ENCODE data around the gene NUMB. TPM values are rescaled to one million over a fixed set of nuclear protein-coding genes. Genes with fewer than 3 reads are reported as not detected.

The NUMB gene
- total and polyA plus RNA-seq, 4 donors: 21.2 to 45.8 (median 26.1) TPM

- TF ChIP-seq ZBTB33 (IDR thresholded peaks at IDR 0.05) (no peak), MAX (IDR thresholded peaks at IDR 0.05) (no peak), FOXA1 (IDR thresholded peaks at IDR 0.05) (no peak)
These were observed 151.1 kb downstream of the NUMB start (continued) for GRCh38 chr14:73307261-73307660.

GRCh38 chr14:73305499-73305898, 152.8 kb downstream of the NUMB start:
- Histone ChIP-seq H3K4me3 (ENCODE audit: low read depth in 1 of 3, low read length in 3 of 3) (no peak overlapping the region), H3K4me1 (ENCODE audit: control insufficient read depth in 4 of 4, insufficient read depth in 4 of 4, low read length in 3 of 4) (no peaks in the 10 kb centered on the region), H3K9me3 (ENCODE audit: control insufficient read depth in 4 of 4, low read length in 3 of 4) (no peaks in the 10 kb centered on the region), H3K27ac (ENCODE audit: low read depth in 1 of 2, low read length in 2 of 2) (no peak overlapping the region), H3K27me3 (ENCODE audit: control insufficient read depth in 4 of 4, insufficient read depth in 4 of 4, low read length in 3 of 4) (no peaks in the 10 kb centered on the region), H3K36me3 (ENCODE audit: control insufficient read depth in 4 of 4, insufficient read depth in 3 of 4, low read depth in 1 of 4, low read length in 3 of 4) (peaks cover 0 to 2% (median 0%) of the 10 kb centered on the region in 4 donors), H3K9ac (ENCODE audit: low read depth in 1 of 2, low read length in 2 of 2) (no peak overlapping the region)
- WGBS: 64% methylated on average over 3 of the region's 3 CpGs
- TF ChIP-seq, protein P1, sequence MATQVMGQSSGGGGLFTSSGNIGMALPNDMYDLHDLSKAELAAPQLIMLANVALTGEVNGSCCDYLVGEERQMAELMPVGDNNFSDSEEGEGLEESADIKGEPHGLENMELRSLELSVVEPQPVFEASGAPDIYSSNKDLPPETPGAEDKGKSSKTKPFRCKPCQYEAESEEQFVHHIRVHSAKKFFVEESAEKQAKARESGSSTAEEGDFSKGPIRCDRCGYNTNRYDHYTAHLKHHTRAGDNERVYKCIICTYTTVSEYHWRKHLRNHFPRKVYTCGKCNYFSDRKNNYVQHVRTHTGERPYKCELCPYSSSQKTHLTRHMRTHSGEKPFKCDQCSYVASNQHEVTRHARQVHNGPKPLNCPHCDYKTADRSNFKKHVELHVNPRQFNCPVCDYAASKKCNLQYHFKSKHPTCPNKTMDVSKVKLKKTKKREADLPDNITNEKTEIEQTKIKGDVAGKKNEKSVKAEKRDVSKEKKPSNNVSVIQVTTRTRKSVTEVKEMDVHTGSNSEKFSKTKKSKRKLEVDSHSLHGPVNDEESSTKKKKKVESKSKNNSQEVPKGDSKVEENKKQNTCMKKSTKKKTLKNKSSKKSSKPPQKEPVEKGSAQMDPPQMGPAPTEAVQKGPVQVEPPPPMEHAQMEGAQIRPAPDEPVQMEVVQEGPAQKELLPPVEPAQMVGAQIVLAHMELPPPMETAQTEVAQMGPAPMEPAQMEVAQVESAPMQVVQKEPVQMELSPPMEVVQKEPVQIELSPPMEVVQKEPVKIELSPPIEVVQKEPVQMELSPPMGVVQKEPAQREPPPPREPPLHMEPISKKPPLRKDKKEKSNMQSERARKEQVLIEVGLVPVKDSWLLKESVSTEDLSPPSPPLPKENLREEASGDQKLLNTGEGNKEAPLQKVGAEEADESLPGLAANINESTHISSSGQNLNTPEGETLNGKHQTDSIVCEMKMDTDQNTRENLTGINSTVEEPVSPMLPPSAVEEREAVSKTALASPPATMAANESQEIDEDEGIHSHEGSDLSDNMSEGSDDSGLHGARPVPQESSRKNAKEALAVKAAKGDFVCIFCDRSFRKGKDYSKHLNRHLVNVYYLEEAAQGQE (IDR thresholded peaks at IDR 0.05): no peak
- TF ChIP-seq RAD21 (IDR thresholded peaks at IDR 0.05) (no peak), ATF3 (IDR thresholded peaks at IDR 0.05) (no peak), HNF4A (conservative IDR thresholded peaks at IDR 0.05) (no peak), CTCF (IDR thresholded peaks at IDR 0.05; ENCODE audit: low read depth, low read length, missing input control) (no peak), EGR1 (IDR thresholded peaks at IDR 0.05; ENCODE audit: low read depth in 2 of 2) (no peak), FOXA2 (IDR thresholded peaks at IDR 0.05) (no peak), SP1 (IDR thresholded peaks at IDR 0.05) (no peak), TAF1 (conservative IDR thresholded peaks at IDR 0.05) (no peak), ZBTB33 (IDR thresholded peaks at IDR 0.05) (no peak), MAX (IDR thresholded peaks at IDR 0.05) (no peak), FOXA1 (IDR thresholded peaks at IDR 0.05) (no peak), JUND (IDR thresholded peaks at IDR 0.05) (no peak), YY1 (IDR thresholded peaks at IDR 0.05) (no peak)
- DNase-seq (ENCODE audit: low spot score): no peak
